Lung microvascular endothelial cell (primary cell): Measurements from ENCODE around the gene ASB5. TPM values are rescaled to one million over a fixed set of nuclear protein-coding genes. Genes with fewer than 3 reads are reported as not detected.
A peak's percentile ranks its signal among the peaks of the same experiment; 100 is the strongest.
"Not testable (repeated sequence)": the region's sequence is repeated elsewhere in the genome, so short reads cannot be mapped to it uniquely, and the experiment has no call there.

Experiments
- DNase-seq, 2 donors: peaks; one replicate each; pipeline versions ENCODE4 v3.0.0 to v3.0.0-alpha.2; 2010; ENCODE audit warnings: low read depth in 2 of 2
- total RNA-seq: library from RNA; depleted of rRNA; stranded (reverse); fragments of >200 nt; gene quantifications from 2 replicates; pipeline ENCODE4 v1.2.1, GENCODE V29; 2014

ASB5 gene
- total RNA-seq, 1 donor from 2014 or later, result not detected

- no peak for DNase-seq
Measured at GRCh38 chr4:176226736-176227135, 42.3 kb downstream of the ASB5 start.

- no peak for DNase-seq
Measured at GRCh38 chr4:176223561-176223960, 45.5 kb downstream of the ASB5 start.

GRCh38 chr4:176222149-176222548 is 46.9 kb downstream of the ASB5 start:
- DNase-seq, result no peak

GRCh38 chr4:176217510-176217909 is 51.5 kb downstream of the ASB5 start:
- no peak for DNase-seq

- not testable (repeated sequence) for DNase-seq
Measured at GRCh38 chr4:176212351-176212750, 56.7 kb downstream of the ASB5 start.

- DNase-seq, result no peak
Measured at GRCh38 chr4:176210579-176211296, 58.3 kb downstream of the ASB5 start.

GRCh38 chr4:176210101-176210500 is 58.9 kb downstream of the ASB5 start:
- DNase-seq, result no peak

- no peak for DNase-seq
Measured at GRCh38 chr4:176209535-176209934, 59.5 kb downstream of the ASB5 start.

GRCh38 chr4:176207839-176208238 is 61.2 kb downstream of the ASB5 start:
- DNase-seq, result no peak

GRCh38 chr4:176205299-176205698 is 63.7 kb downstream of the ASB5 start:
- no peak for DNase-seq

- DNase-seq, result no peak
Measured at GRCh38 chr4:176198316-176198903, 70.6 kb downstream of the ASB5 start.

- DNase-seq, result peak; percentile 93 to 94
Measured at GRCh38 chr4:176195184-176195978, 73.6 kb downstream of the ASB5 start, which contains the start of gene SPATA4. Gene SPATA4 (minus strand): TSS chr4:176195585. CDS start chr4:176195562, 23 bp downstream.

GRCh38 chr4:176193938-176194337 is 75.1 kb downstream of the ASB5 start:
- DNase-seq, result peak in 1 of 2 donors; percentile 69

- DNase-seq, result peak; percentile 3 to 55
Measured at GRCh38 chr4:176193126-176193525, 75.9 kb downstream of the ASB5 start.

GRCh38 chr4:176191974-176192373 is 77.0 kb downstream of the ASB5 start:
- peak in 1 of 2 donors; percentile 3 for DNase-seq

GRCh38 chr4:176189891-176190795 is 78.9 kb downstream of the ASB5 start:
- no peak for DNase-seq

- no peak for DNase-seq
Measured at GRCh38 chr4:176188654-176189053, 80.4 kb downstream of the ASB5 start.

GRCh38 chr4:176187624-176188023 is 81.4 kb downstream of the ASB5 start:
- no peak for DNase-seq

GRCh38 chr4:176186671-176187395 is 82.2 kb downstream of the ASB5 start:
- DNase-seq, result no peak

- DNase-seq, result no peak
Measured at GRCh38 chr4:176186067-176186466, 83.0 kb downstream of the ASB5 start.

GRCh38 chr4:176185051-176185450 is 84.0 kb downstream of the ASB5 start:
- DNase-seq, result no peak
